Stimulated activated CD8-positive, alpha-beta memory T cell treated with anti-CD3 and anti-CD28 coated beads, Interleukin-4, amount 100 ng/mL, for 24 hours (primary cell): ENCODE data around the gene TBC1D9B.

Experiments used
- DNase-seq: peaks from one replicate; pipeline ENCODE4 v3.0.0-alpha.2; 2020; ENCODE audit warnings: low read depth

Gene TBC1D9B

DNA sequence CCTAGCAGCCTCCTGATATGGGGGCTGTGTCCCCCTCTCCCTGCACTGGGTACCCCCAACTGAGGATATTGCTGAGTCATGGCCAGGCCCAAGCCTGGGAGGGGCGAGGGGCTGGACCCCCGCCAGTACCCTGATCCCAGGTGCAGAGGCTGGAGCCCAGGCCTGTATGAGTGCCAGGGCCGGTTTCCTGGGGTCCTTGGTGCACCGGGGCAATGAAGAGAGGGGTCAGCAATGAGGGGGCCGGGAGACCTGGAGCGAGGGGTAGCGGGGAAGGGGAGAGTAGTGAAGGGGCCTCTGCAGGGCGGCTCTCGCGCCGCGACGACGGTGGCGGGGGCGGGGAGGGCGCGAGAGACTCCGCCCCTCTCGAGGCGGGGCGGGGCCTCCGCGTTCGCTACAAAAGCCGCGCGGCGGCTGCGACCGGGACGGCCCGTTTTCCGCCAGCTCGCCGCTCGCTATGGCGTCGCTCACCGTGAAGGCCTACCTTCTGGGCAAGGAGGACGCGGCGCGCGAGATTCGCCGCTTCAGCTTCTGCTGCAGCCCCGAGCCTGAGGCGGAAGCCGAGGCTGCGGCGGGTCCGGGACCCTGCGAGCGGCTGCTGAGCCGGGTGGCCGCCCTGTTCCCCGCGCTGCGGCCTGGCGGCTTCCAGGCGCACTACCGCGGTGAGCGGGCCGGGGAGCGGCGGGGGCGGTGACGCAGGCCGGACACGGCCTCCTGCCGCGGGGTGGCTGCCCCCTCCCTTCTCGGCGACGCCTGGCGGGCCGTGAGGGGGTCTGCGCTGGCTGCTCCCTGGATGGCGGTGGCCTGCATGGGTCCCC, 87.0 kb downstream of the TBC1D9B start, which contains the start of gene SQSTM1:
SQSTM1 (plus strand) TSS at position 423 of the 815 bp plus-strand sequence; CDS start at position 455, 32 bp downstream.
- DNase-seq: peak; percentile 74

DNA sequence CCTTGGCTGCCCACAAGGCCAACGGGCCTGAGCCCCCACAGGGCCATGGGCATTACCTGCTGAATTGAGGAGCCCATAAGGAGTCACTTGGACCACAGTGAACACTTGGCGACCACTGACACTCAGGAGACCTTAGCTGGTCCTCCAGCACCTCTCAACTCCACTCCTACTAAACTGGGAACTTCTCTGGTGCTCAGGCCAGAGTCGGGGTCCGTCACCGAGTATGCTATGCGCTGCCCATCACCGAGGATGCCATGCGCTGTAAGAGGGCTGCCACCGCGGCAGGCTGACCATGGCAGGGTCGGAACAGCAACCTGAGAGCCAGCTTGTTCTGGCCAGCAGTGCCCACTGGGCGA, 87.6 kb downstream of the TBC1D9B start:
- DNase-seq: no peak

DNA sequence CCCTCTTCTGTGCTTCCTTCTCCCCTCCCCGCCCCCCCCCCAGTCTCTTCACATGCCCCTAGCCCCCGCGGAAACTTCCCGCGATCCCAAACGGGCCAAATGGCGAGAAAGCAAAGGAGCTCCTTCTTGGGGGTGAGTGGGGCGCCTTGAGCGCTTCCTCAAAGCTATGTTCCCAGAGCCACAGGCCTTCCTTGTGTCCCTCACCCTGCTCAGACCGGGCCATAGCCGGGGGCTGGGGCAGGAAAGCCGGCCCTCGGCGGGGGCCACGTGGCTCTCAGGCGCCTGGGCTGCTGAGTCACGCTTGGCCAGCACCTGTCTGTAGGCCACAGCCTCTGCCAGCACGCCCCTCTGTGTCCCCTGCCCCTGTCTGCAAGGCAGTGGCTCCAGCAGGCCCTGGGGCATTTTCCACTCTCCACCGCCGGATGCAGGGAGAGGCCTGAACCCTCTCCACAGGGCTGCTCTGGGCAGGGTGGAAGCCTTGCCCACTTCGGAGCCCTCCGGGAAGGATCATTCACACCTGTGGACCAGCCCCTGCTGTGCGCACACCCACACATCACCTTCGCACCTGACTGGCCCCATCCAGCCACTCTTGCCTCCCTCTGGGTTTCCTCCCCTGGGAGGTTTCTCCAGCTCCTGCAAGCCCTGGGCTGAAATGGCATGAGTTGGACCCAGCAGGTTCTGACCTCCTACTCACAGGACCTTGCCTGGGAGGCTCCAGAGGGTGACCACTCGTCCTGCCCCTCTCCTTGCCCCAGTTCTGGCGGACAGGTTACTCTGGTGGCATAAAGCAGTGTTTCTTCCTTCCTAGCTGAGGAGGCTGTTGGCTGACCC, 88.2 kb downstream of the TBC1D9B start:
- no peak for DNase-seq

DNA sequence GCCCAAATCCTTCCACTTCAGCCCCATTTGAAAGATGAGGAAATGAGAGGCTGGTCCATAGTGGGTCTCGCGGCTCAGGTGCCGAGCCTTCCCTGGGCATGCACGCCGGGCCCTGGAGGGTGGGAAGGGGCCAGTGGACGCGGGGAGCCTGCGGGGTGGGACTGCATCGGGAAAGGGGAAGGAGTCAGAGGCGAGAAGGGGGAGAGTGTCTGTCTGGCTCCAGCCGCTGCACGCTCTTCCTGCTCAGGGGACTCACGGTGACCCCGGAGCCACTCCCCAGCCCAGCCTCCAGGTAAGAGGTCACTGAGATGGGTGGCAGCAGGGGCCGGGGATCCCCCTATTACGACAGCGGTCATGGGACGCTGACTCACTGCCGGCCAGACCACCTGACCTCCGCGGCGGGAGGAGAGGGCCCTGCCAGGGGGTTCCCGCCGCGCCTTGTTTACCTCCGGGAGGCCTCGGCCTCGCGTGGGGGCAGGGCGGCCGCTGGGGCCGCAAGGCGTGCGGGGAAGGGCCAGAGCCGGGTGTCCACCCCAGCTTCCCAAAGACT, 88.9 kb downstream of the TBC1D9B start:
- DNase-seq: peak; percentile 83

DNA sequence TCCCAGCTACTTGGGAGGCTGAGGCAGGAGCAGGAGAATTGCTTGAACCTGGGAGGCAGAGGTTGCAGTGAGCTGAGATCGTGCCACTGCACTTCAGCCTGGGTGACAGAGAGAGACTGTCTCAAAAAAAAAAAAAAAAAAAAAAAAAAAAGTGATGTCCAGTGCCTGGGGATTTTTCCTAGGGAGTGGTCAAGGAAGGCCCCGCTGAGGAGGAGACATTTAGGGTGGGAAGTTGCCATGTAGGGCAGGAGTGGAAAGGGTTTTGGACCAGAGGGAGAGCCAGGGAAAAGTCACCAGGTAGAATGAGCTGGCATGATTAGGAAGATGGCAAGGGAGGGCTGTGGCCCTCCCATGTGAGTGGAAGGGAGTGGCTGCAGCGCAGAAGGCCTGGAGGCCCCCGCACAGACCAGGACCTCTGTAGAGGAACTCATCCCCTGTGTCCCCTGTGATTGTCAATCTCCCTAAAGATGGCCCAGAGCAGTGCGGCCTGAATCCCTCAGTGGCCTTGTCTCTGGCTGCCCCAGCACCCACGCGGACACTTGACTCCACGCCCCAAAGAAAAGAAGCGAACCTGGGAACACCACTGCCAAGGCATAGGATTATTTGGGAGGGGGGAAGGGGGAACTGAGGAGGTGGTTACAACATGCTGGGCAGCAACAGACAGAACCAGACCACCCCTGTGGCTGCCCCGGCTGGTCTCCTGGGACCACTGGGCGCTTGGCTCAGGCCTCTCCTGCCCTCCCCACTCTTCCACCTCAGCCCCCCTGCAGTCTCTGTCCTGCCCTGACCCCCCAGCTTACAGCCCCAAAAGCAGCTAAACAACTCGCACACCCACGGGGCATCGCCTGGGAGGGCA, 89.6 kb downstream of the TBC1D9B start:
- DNase-seq: no peak

DNA sequence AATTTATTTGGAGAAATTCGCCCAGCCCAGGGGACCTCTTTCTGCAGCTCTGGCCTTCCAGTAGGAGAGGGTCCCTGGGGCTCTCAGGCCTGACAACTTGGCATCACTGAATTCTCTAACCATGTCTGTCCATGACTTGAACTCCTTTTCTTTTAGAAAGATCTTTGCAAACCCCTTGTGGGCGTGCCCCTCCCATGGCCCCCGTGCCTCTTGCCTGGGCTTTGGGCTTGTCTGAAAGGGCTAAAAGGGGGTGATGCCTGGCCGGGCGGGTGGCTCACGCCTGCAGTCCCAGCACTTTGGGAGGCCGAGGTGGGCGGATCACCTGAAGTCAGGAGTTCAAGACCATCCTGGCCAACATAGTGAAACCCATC, 90.2 kb downstream of the TBC1D9B start:
- no peak for DNase-seq

DNA sequence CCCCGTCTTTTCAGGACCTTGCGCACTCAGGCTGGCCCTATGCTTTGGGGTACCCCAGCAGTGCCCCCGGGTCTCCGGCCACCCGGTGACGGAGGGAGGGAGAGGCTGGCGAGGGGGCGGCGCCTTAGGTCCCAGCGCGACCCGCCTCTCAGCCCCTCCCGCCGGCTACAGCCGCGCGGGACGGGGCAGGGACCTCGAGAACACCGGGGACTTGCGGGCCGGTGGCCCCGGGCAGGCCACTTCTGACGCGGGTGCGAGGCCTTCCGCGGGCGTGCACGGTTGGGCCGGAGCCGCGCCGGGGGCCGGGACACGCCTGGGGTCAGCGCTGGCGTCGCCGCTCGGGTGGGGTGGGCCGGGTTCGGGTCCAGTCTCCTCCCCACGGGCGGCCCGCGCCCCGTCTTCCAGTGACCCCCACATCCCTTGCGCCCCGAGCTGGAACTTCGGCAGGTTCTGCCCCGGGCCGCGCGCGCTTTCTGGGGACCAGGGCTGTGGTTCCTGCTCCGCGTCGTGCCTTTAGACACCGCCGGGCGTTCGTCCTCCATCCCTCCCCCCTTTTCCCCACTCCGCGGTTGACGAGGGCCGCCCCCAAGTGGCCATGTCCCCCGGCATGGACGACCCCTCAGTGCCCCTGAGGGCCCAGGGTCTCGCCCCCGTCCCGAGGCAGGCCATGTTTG, 90.8 kb downstream of the TBC1D9B start:
- no peak for DNase-seq

DNA sequence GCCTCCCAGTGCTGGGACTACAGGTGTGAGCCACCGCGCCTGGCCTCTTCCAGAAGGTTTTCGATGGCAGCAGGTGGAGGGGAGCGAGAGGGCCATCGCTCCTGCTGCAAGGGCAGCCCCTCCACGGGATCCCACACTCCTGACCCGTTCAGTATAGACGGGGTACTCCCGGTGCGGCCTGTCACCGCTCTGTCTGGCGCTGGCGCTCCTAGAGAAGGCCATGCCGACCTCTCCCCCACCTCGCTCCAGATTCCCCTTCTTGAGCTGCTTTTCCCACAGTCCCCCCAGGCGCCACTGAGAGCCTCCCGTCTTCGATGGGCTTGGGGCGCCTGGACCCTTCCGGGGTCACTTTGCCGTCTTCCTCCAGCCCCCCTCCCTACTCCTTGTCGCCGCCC, 91.3 kb downstream of the TBC1D9B start:
- no peak for DNase-seq

DNA sequence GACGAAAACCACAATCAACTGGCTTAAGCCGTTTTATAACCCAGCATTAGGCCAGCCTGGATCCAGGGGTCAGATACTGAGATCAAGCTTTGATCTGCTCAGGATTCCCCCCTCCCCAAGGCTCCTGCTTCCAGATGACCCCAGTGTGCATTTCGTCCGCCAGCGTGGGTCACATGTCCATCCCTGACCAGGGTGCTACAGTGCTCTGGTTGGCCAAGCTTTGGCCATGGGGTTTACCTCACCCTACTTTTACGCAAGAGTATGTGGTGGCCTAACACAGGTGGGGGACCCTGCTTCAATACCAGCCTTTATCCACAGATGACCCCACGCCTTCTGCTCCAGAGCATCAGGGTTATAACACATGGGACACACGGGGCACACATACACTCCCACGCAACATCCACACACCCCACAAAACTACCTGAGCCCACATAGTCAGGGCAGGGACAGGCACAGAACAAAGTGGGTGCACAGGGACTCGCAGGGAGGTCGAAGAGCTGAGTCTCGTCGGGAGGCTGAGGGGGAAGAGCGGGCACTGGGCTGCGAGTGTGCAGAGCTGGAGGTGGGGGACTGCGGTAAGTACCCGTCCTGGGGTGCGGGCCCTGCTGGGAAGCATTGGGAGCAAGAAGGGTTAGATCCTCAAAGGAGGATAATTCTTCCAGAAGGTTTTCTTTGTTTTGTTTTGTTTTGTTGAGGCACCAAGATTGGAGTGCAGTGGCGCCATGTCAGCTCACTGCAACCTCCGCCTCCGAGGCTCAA, 92.0 kb downstream of the TBC1D9B start:
- no peak for DNase-seq

DNA sequence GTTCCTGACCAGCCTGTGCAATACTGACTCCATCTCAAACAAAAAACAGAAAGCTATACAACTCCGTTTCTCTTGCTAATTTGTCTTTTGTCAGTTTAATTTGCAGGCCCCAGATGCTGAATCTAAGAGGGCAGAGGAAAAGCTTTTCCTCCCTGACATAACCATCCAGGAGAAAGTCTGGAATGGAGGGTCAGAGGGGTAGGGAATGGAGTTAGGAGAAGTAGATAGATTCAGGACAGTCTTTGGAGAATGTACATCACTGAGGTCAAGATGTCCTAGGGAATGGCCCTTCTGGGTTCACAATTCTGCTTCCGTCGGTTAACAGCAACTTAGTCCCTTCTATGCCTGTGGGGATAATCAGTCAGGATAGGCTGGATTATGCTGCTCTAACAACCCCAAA, 93.6 kb downstream of the TBC1D9B start:
- DNase-seq: no peak

DNA sequence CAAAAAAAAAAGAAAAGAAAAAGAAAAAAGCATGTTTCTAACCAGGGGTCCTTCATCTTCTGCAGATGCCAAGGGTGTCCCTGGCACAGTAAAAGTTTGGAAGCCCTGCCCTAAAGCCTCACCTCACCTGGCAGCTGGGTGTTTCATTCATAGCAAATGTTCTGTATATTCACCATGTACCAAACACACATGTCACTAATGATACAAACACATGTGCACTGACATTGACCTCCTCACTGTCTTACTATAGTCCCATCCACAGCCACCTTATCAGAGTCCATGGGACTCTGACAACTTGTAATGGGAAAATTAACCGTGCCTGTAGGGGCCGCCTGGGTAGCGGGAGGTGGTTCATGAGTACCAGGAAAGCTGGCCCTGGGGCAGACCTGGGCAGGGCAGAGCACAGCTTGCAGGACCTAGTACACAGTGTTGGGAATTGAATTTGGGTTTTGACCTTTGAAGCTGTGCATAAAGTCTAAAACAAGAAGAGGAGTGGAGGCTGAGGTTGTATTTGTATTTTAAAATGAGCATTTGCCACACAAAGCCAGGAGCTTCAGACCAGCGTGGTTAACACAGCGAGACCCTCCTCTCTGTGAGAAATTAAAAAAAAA, 94.6 kb downstream of the TBC1D9B start:
- no peak for DNase-seq

DNA sequence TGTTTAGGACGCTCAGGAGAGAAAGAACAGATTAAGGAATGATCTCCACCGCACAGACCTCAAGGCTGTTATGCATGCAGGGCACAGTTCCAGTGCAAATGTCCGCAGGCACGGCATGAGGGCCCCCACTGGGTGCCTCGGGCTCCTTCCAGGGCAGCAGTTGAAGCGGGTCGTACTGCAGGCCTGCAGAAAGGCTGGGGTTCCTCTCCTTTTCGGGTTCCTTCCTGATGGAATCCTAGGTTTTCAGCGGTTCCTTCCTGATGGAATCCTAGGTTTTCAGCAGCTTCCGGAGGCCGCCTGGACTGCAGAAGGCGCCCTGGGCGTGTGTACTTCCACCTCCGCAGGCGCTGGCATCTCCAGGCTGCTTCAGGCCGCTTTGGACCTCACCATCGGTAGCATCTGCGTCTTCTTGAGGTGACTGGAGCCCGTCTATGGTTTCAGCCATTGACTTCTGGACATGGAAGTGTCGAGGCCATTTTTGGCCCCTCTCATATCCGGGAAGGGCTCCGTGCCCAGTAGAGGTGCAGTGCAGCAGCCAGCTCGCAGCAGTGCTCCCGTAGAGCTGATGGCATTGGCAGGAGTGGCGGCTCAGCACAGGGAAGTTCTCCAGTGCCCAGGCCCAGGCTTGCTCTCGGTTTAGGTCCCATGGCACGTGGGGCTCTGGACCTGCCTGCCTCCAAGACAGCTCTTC, 95.4 kb downstream of the TBC1D9B start:
- DNase-seq: no peak
